Keratinocyte (primary cell): Measurements from ENCODE around the gene FRAS1. TPM values are rescaled to one million over a fixed set of nuclear protein-coding genes. Genes with fewer than 3 reads are reported as not detected.
"Not testable (repeated sequence)": the region's sequence is repeated elsewhere in the genome, so short reads cannot be mapped to it uniquely, and the experiment has no call there.

ENCODE experiments used
- DNase-seq: peaks from one replicate; pipeline ENCODE4 v3.0.0-alpha.2; 2011; ENCODE audit warnings: low read depth, missing footprints, low spot score
- FAIRE-seq: peaks from 2 replicates; lab custom pipeline; 2011; peaks lifted over from hg19 to GRCh38; lab: Jason Lieb, UNC
- H2AFZ ChIP-seq: 2 replicates; pipeline ENCODE4 v1.6.0; 2012; ENCODE audit warnings: low read length, control low read depth, inconsistent platforms; ENCODE audit not compliant: control insufficient read depth
- H3K27ac ChIP-seq: 2 replicates; pipeline ENCODE4 v1.5.1; 2011; ENCODE audit warnings: low read length; ENCODE audit not compliant: control insufficient read depth, insufficient read depth
- H3K27me3 ChIP-seq: 3 replicates; pipeline ENCODE4 v1.6.0; 2011; ENCODE audit warnings: low read length; ENCODE audit not compliant: control insufficient read depth, insufficient read depth; ENCODE audit errors: extremely low read depth
- H3K36me3 ChIP-seq, 2 experiments: 2 replicates in 1 of 2; 3 replicates in 1 of 2; pipeline ENCODE4 v1.5.1; 2011; ENCODE audit warnings: low read length in 2 of 2, mild to moderate bottlenecking in 1 of 2; ENCODE audit not compliant: control insufficient read depth in 2 of 2, insufficient read depth in 2 of 2; ENCODE audit errors: extremely low read depth in 1 of 2
- H3K4me1 ChIP-seq: 3 replicates; pipeline ENCODE4 v1.5.1; 2011; ENCODE audit warnings: low read length; ENCODE audit not compliant: control insufficient read depth, insufficient read depth; ENCODE audit errors: extremely low read depth
- H3K4me2 ChIP-seq: 3 replicates; pipeline ENCODE4 v1.6.0; 2011; ENCODE audit warnings: low read depth, low read length; ENCODE audit not compliant: control insufficient read depth, insufficient read depth; ENCODE audit errors: extremely low read depth
- H3K4me3 ChIP-seq, 3 experiments: fragments of 200-600 bp in 1 of 3; sonication (generic) in 1 of 3; 2 replicates in 2 of 3; 3 replicates in 1 of 3; pipeline ENCODE4 v1.5.1; 2011 to 2016; ENCODE audit warnings: low read length in 3 of 3, mild to moderate bottlenecking in 3 of 3, control low read depth in 2 of 3, inconsistent platforms in 1 of 3, low read depth in 1 of 3, mixed read lengths in 1 of 3, mixed run types in 1 of 3, moderate library complexity in 1 of 3; ENCODE audit not compliant: control insufficient read depth in 2 of 3, insufficient read depth in 2 of 3; ENCODE audit errors: extremely low read depth in 1 of 3
- H3K79me2 ChIP-seq: 2 replicates; pipeline ENCODE4 v1.6.0; 2012; ENCODE audit warnings: low read length; ENCODE audit not compliant: control insufficient read depth, insufficient read depth
- H3K9ac ChIP-seq: 3 replicates; pipeline ENCODE4 v1.6.0; 2011; ENCODE audit warnings: low read length; ENCODE audit not compliant: control insufficient read depth, insufficient read depth; ENCODE audit errors: extremely low read depth
- H3K9me1 ChIP-seq: 3 replicates; pipeline ENCODE4 v1.6.0; 2011; ENCODE audit warnings: low read length; ENCODE audit not compliant: control insufficient read depth, insufficient read depth; ENCODE audit errors: extremely low read depth
- H3K9me3 ChIP-seq: 2 replicates; pipeline ENCODE4 v1.5.1; 2012; ENCODE audit warnings: low read depth, low read length; ENCODE audit not compliant: control insufficient read depth
- H4K20me1 ChIP-seq: 3 replicates; pipeline ENCODE4 v1.6.0; 2011; ENCODE audit warnings: low read length; ENCODE audit not compliant: control insufficient read depth, insufficient read depth; ENCODE audit errors: extremely low read depth
- EZH2 ChIP-seq: IDR thresholded peaks from one replicate; pipeline ENCODE4 v1.6.1; 2012; ENCODE audit warnings: inconsistent platforms, mild to moderate bottlenecking, low read length, moderate library complexity
- dilution Hi-C: fragments of 300-500 bp; cut with MboI; formaldehyde crosslinking; loops from one replicate; pipeline ENCODE4 v1.7.0; 2020; ENCODE audit warnings: low sequenced_read_pairs; ENCODE audit not compliant: extremely low pct_ligation_motif_present
- polyA plus RNA-seq, 5 experiments: library from polyadenylated mRNA; depleted of rRNA in 3 of 5; stranded (reverse) in 3 of 5; stranded (forward) in 1 of 5; unstranded in 1 of 5; fragments of >200 nt; gene quantifications; 1 replicate in 1 of 5; 2 replicates in 3 of 5; 3 replicates in 1 of 5; pipeline versions ENCODE4 v1.2.1 to v1.2.3, GENCODE V29; 2011 to 2012; ENCODE audit warnings: missing spikeins in 2 of 5, low read depth in 1 of 5, low replicate concordance in 1 of 5
- TF ChIP-seq, protein P1 (sequence below), 3 experiments: IDR thresholded peaks in 1 of 3; conservative IDR thresholded peaks in 1 of 3; optimal IDR thresholded peaks in 1 of 3; 2 replicates in 2 of 3; 3 replicates in 1 of 3; pipeline versions ENCODE3 to v1.5.1; 2011; ENCODE audit warnings: low read length in 3 of 3, mild to moderate bottlenecking in 3 of 3, moderate library complexity in 2 of 3, control low read depth in 1 of 3, inconsistent platforms in 1 of 3; ENCODE audit not compliant: insufficient read depth in 2 of 3; ENCODE audit errors: extremely low read depth in 1 of 3

FRAS1 gene
- polyA plus RNA-seq, 1 donor (not counting 4 experiments of a cell fraction or from before 2014, with no cell fraction given), result 3.5 TPM

GRCh38 chr4:78299565-78299972, 242.4 kb downstream of the FRAS1 start:
- TF ChIP-seq, protein P1, sequence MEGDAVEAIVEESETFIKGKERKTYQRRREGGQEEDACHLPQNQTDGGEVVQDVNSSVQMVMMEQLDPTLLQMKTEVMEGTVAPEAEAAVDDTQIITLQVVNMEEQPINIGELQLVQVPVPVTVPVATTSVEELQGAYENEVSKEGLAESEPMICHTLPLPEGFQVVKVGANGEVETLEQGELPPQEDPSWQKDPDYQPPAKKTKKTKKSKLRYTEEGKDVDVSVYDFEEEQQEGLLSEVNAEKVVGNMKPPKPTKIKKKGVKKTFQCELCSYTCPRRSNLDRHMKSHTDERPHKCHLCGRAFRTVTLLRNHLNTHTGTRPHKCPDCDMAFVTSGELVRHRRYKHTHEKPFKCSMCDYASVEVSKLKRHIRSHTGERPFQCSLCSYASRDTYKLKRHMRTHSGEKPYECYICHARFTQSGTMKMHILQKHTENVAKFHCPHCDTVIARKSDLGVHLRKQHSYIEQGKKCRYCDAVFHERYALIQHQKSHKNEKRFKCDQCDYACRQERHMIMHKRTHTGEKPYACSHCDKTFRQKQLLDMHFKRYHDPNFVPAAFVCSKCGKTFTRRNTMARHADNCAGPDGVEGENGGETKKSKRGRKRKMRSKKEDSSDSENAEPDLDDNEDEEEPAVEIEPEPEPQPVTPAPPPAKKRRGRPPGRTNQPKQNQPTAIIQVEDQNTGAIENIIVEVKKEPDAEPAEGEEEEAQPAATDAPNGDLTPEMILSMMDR (optimal IDR thresholded peaks at IDR 0.05 in 1 of 3, IDR thresholded peaks at IDR 0.05 in 1 of 3, conservative IDR thresholded peaks at IDR 0.05 in 1 of 3; ENCODE audit: extremely low read depth in 1 of 3, insufficient read depth in 2 of 3, low read length in 3 of 3), result no peak
- no peak for TF ChIP-seq EZH2
- Histone ChIP-seq H3K27me3 (no peaks in the 10 kb centered on the region), H3K4me1 (peaks cover 6% of the 10 kb centered on the region), H3K79me2 (no peaks in the 10 kb centered on the region), H3K9me3 (no peaks in the 10 kb centered on the region), H3K9ac (no peak overlapping the region), H3K36me3 (no peaks in the 10 kb centered on the region), H2AFZ (no peak overlapping the region), H3K4me3 (no peak overlapping the region), H3K9me1 (no peaks in the 10 kb centered on the region), H3K27ac (no peak overlapping the region), H4K20me1 (no peaks in the 10 kb centered on the region), H3K4me2 (no peak overlapping the region)
- no peak for FAIRE-seq
- dilution Hi-C loops, result no loop called here
- DNase-seq, result no peak

DNA sequence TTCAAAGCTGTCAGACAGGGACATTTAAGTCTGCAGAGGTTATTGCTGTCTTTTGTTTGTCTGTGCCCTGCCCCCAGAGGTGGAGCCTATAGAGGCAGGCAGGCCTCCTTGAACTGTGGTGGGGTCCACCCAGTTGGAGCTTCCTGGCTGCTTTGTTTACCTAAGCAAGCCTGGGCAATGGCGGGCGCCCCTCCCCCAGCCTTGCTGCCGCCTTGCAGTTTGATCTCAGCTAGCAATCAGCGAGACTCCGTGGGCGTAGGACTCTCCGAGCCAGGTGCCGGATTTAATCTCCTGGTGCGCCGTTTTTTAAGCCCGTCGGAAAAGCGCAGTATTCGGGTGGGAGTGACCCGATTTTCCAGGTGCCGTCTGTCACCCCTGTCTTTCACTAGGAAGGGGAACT, 250.1 kb downstream of the FRAS1 start:
- FAIRE-seq, H3K79me2 ChIP-seq: not testable (repeated sequence)

DNA sequence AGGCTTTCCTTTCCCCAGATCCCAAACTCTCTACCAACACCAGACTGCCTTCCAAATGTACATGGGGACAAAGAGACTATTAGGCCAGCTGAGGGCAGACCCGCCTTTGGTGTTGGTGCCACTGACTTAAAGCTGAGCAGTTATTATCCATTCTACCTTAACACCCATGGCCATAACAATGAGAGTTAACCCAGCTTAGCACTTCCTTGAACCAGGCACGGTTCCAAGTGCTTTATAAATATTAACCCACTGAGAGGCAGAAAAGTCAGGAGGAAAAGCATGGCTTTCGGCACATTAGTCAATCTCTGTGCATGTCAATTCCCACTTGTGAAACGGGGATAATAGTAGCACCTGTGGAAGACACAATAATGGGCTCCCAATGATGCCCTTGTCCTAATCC, 251.4 kb downstream of the FRAS1 start:
- Histone ChIP-seq H2AFZ (no peak overlapping the region), H3K79me2 (no peaks in the 10 kb centered on the region), H3K4me2 (no peak overlapping the region), H3K4me1 (no peaks in the 10 kb centered on the region), H3K36me3 (peaks cover 0 to 2% of the 10 kb centered on the region in 2 experiments), H3K9me1 (no peaks in the 10 kb centered on the region), H3K9me3 (no peaks in the 10 kb centered on the region), H3K9ac (no peak overlapping the region), H3K27me3 (no peaks in the 10 kb centered on the region), H3K27ac (no peak overlapping the region), H3K4me3 (no peak overlapping the region), H4K20me1 (no peaks in the 10 kb centered on the region)
- TF ChIP-seq, protein P1 (optimal IDR thresholded peaks at IDR 0.05 in 1 of 3, IDR thresholded peaks at IDR 0.05 in 1 of 3, conservative IDR thresholded peaks at IDR 0.05 in 1 of 3; ENCODE audit: extremely low read depth in 1 of 3, insufficient read depth in 2 of 3, low read length in 3 of 3), result no peak
- TF ChIP-seq EZH2, result no peak
- DNase-seq, result no peak
- dilution Hi-C loops, result no loop called here
- no peak for FAIRE-seq

More for the DNA sequence above, 250.1 kb downstream of the FRAS1 start:
- DNase-seq, H3K36me3 ChIP-seq, H3K4me1 ChIP-seq, H3K4me2 ChIP-seq, H3K4me3 ChIP-seq, H3K27me3 ChIP-seq, H4K20me1 ChIP-seq, H3K27ac ChIP-seq, H3K9me1 ChIP-seq, H3K9me3 ChIP-seq, H3K9ac ChIP-seq, H2AFZ ChIP-seq, dilution Hi-C loops: not testable (repeated sequence)
